ENCODE data around the gene DOK7.

- TF ChIP-seq, protein P1, sequence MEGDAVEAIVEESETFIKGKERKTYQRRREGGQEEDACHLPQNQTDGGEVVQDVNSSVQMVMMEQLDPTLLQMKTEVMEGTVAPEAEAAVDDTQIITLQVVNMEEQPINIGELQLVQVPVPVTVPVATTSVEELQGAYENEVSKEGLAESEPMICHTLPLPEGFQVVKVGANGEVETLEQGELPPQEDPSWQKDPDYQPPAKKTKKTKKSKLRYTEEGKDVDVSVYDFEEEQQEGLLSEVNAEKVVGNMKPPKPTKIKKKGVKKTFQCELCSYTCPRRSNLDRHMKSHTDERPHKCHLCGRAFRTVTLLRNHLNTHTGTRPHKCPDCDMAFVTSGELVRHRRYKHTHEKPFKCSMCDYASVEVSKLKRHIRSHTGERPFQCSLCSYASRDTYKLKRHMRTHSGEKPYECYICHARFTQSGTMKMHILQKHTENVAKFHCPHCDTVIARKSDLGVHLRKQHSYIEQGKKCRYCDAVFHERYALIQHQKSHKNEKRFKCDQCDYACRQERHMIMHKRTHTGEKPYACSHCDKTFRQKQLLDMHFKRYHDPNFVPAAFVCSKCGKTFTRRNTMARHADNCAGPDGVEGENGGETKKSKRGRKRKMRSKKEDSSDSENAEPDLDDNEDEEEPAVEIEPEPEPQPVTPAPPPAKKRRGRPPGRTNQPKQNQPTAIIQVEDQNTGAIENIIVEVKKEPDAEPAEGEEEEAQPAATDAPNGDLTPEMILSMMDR (conservative IDR thresholded peaks at IDR 0.05): no peak
- no peak for TF ChIP-seq EZH2 (IDR thresholded peaks at IDR 0.05; ENCODE audit: low read depth)
These were observed 42.1 kb downstream of the DOK7 start for GRCh38 chr4:3505231-3505630.

Data from PC-9 (cell line).